Stimulated activated CD8-positive, alpha-beta memory T cell treated with anti-CD3 and anti-CD28 coated beads, Interleukin-15, amount 100 ng/mL, for 4 hours (primary cell): ENCODE measurements around the gene ANKRD13D.
"Not testable (repeated sequence)": the region's sequence is repeated elsewhere in the genome, so short reads cannot be mapped to it uniquely, and the experiment has no call there.

ENCODE experiments used
- DNase-seq, 2 donors: peaks; one replicate each; pipeline ENCODE4 v3.0.0-alpha.2; 2020; ENCODE audit warnings: low read depth in 2 of 2

The ANKRD13D gene

GRCh38 chr11:67317205-67317887, 28.2 kb downstream of the ANKRD13D start:
- peak; percentile 96 to 97 for DNase-seq

- DNase-seq, result no peak
Measured at GRCh38 chr11:67317888-67318555, 28.9 kb downstream of the ANKRD13D start.

- not testable (repeated sequence) for DNase-seq
Measured at GRCh38 chr11:67318876-67319275, 29.8 kb downstream of the ANKRD13D start.

GRCh38 chr11:67320011-67320410, 30.9 kb downstream of the ANKRD13D start:
- DNase-seq, result no peak

GRCh38 chr11:67320691-67321090, 31.6 kb downstream of the ANKRD13D start:
- no peak for DNase-seq

GRCh38 chr11:67321313-67321871, 32.3 kb downstream of the ANKRD13D start:
- no peak for DNase-seq

GRCh38 chr11:67322049-67322448, 32.9 kb downstream of the ANKRD13D start:
- DNase-seq, result no peak

GRCh38 chr11:67323526-67323925, 34.4 kb downstream of the ANKRD13D start:
- DNase-seq, result no peak

- no peak for DNase-seq
Measured at GRCh38 chr11:67332081-67332691, 43.1 kb downstream of the ANKRD13D start.

- DNase-seq, result no peak
Measured at GRCh38 chr11:67337257-67337656, 48.2 kb downstream of the ANKRD13D start.

GRCh38 chr11:67344264-67344663, 55.2 kb downstream of the ANKRD13D start:
- DNase-seq, result no peak

GRCh38 chr11:67345247-67345919, 56.3 kb downstream of the ANKRD13D start:
- no peak for DNase-seq

- DNase-seq, result no peak
Measured at GRCh38 chr11:67345920-67346819, 57.1 kb downstream of the ANKRD13D start.

- DNase-seq, result no peak
Measured at GRCh38 chr11:67347964-67348749, 59.1 kb downstream of the ANKRD13D start.

- DNase-seq, result no peak
Measured at GRCh38 chr11:67349036-67349435, 59.9 kb downstream of the ANKRD13D start.

GRCh38 chr11:67349457-67349856, 60.4 kb downstream of the ANKRD13D start:
- DNase-seq, result no peak

- DNase-seq, result no peak
Measured at GRCh38 chr11:67349928-67350465, 60.9 kb downstream of the ANKRD13D start.

GRCh38 chr11:67351275-67352005, 62.3 kb downstream of the ANKRD13D start:
- no peak for DNase-seq
